Lower leg skin (tissue), 3 donors: ENCODE data around the gene MVB12A.

ENCODE experiments used
- CTCF ChIP-seq, 3 donors: fragments of 450-650 bp; IDR thresholded peaks; one replicate each; pipeline ENCODE4 v1.5.1; 2016; ENCODE audit warnings: antibody characterized with exemption in 3 of 3, mild to moderate bottlenecking in 3 of 3, moderate library complexity in 2 of 3
- POLR2A ChIP-seq, 2 donors: fragments of 450-650 bp; IDR thresholded peaks; one replicate each; pipeline ENCODE4 v1.6.1; 2016 to 2017; ENCODE audit warnings: antibody characterized with exemption in 2 of 2, mild to moderate bottlenecking in 1 of 2, moderate library complexity in 1 of 2

- TF ChIP-seq CTCF (IDR thresholded peaks at IDR 0.05) (no peak), POLR2A (IDR thresholded peaks at IDR 0.05) (no peak)
Measured at GRCh38 chr19:17458970-17459369, 39.1 kb downstream of the MVB12A start.
